ENCODE results near the gene GRB7. TPM values are rescaled to one million over a fixed set of nuclear protein-coding genes. Genes with fewer than 3 reads are reported as not detected.
"Not testable (repeated sequence)": the region's sequence is repeated elsewhere in the genome, so short reads cannot be mapped to it uniquely, and the experiment has no call there.

The GRB7 gene
- total and polyA plus RNA-seq, 5 donors from 2014 or later = not detected

GRCh38 chr17:39711071-39711470 lies 26.7 kb upstream of the GRB7 start:
- not testable (repeated sequence) for H3K4me3 ChIP-seq (ENCODE audit: low read depth, low read length); H3K9me3 Mint-ChIP-seq; DNase-seq; H3K27me3 ChIP-seq (ENCODE audit: control insufficient read depth, insufficient read depth, low read length); ATAC-seq (ENCODE audit: low read depth in 2 of 2); H3K27me3 Mint-ChIP-seq; H3K27ac Mint-ChIP-seq; H3K4me3 Mint-ChIP-seq; H3K36me3 Mint-ChIP-seq; H3K9me3 ChIP-seq (ENCODE audit: control insufficient read depth in 2 of 2, low read length in 2 of 2); H3K27ac ChIP-seq (ENCODE audit: insufficient read depth, low read length, poor library complexity, severe bottlenecking); H3K36me3 ChIP-seq (ENCODE audit: control insufficient read depth, insufficient read depth, low read length)
- peaks cover 15% of the 10 kb centered on the region for H3K4me1 ChIP-seq (ENCODE audit: control insufficient read depth, insufficient read depth, low read length, poor library complexity, severe bottlenecking)
- peaks cover 6 to 32% (median 10%) of the 10 kb centered on the region in 4 donors for H3K4me1 Mint-ChIP-seq

GRCh38 chr17:39711851-39712250 lies 25.9 kb upstream of the GRB7 start:
- peaks cover 9% of the 10 kb centered on the region for H3K27me3 Mint-ChIP-seq
- no peaks in the 10 kb centered on the region for H3K27me3 ChIP-seq (ENCODE audit: control insufficient read depth, insufficient read depth, low read length)

GRCh38 chr17:39714234-39714633 lies 23.5 kb upstream of the GRB7 start:
- no peak for DNase-seq
- no peak overlapping the region for H3K27ac Mint-ChIP-seq
- no peaks in the 10 kb centered on the region for H3K9me3 ChIP-seq (ENCODE audit: control insufficient read depth in 2 of 2, low read length in 2 of 2)
- no peak overlapping the region for H3K4me3 Mint-ChIP-seq
- no peak overlapping the region for H3K4me3 ChIP-seq (ENCODE audit: low read depth, low read length)
- no peaks in the 10 kb centered on the region for H3K36me3 Mint-ChIP-seq
- no peak for ATAC-seq (ENCODE audit: low read depth in 2 of 2)
- peaks cover 0 to 5% (median 2%) of the 10 kb centered on the region in 4 donors for H3K4me1 Mint-ChIP-seq
- H3K4me1 ChIP-seq (ENCODE audit: control insufficient read depth, insufficient read depth, low read length, poor library complexity, severe bottlenecking) = no peaks in the 10 kb centered on the region
- H3K27me3 ChIP-seq (ENCODE audit: control insufficient read depth, insufficient read depth, low read length) = no peaks in the 10 kb centered on the region
- no peaks in the 10 kb centered on the region for H3K9me3 Mint-ChIP-seq
- H3K36me3 ChIP-seq (ENCODE audit: control insufficient read depth, insufficient read depth, low read length) = no peaks in the 10 kb centered on the region
- peaks cover 9% of the 10 kb centered on the region for H3K27me3 Mint-ChIP-seq
- no peak overlapping the region for H3K27ac ChIP-seq (ENCODE audit: insufficient read depth, low read length, poor library complexity, severe bottlenecking)

More at GRCh38 chr17:39711851-39712250, 25.9 kb upstream of the GRB7 start:
- Mint-ChIP-seq H3K27ac (peak overlapping the region in 1 of 3 donors; percentile 41), H3K4me3 (no peak overlapping the region), H3K4me1 (peaks cover 5 to 26% (median 7%) of the 10 kb centered on the region in 4 donors), H3K9me3 (no peaks in the 10 kb centered on the region), H3K36me3 (no peaks in the 10 kb centered on the region)
- peaks cover 9% of the 10 kb centered on the region for H3K4me1 ChIP-seq (ENCODE audit: control insufficient read depth, insufficient read depth, low read length, poor library complexity, severe bottlenecking)
- no peaks in the 10 kb centered on the region for H3K9me3 ChIP-seq (ENCODE audit: control insufficient read depth in 2 of 2, low read length in 2 of 2)
- ATAC-seq (ENCODE audit: low read depth in 2 of 2) (no peak), DNase-seq (no peak)
- H3K36me3 ChIP-seq (ENCODE audit: control insufficient read depth, insufficient read depth, low read length) = no peaks in the 10 kb centered on the region
- no peak overlapping the region for H3K4me3 ChIP-seq (ENCODE audit: low read depth, low read length)
- no peak overlapping the region for H3K27ac ChIP-seq (ENCODE audit: insufficient read depth, low read length, poor library complexity, severe bottlenecking)

GRCh38 chr17:39715375-39716072 lies 22.2 kb upstream of the GRB7 start:
- Mint-ChIP-seq H3K27ac (no peak overlapping the region), H3K9me3 (no peaks in the 10 kb centered on the region), H3K4me1 (no peaks in the 10 kb centered on the region), H3K27me3 (peaks cover 9% of the 10 kb centered on the region), H3K36me3 (no peaks in the 10 kb centered on the region), H3K4me3 (no peak overlapping the region)
- H3K4me1 ChIP-seq (ENCODE audit: control insufficient read depth, insufficient read depth, low read length, poor library complexity, severe bottlenecking) = no peaks in the 10 kb centered on the region
- no peaks in the 10 kb centered on the region for H3K36me3 ChIP-seq (ENCODE audit: control insufficient read depth, insufficient read depth, low read length)
- H3K9me3 ChIP-seq (ENCODE audit: control insufficient read depth in 2 of 2, low read length in 2 of 2) = no peaks in the 10 kb centered on the region
- H3K4me3 ChIP-seq (ENCODE audit: low read depth, low read length) = no peak overlapping the region
- ATAC-seq (ENCODE audit: low read depth in 2 of 2) = no peak
- no peak overlapping the region for H3K27ac ChIP-seq (ENCODE audit: insufficient read depth, low read length, poor library complexity, severe bottlenecking)
- H3K27me3 ChIP-seq (ENCODE audit: control insufficient read depth, insufficient read depth, low read length) = no peaks in the 10 kb centered on the region
- no peak for DNase-seq

GRCh38 chr17:39716073-39716818 lies 21.5 kb upstream of the GRB7 start:
- H3K36me3 Mint-ChIP-seq = no peaks in the 10 kb centered on the region
- H3K27me3 Mint-ChIP-seq = peaks cover 9% of the 10 kb centered on the region
- H3K4me1 ChIP-seq (ENCODE audit: control insufficient read depth, insufficient read depth, low read length, poor library complexity, severe bottlenecking) = no peaks in the 10 kb centered on the region
- H3K9me3 Mint-ChIP-seq = no peaks in the 10 kb centered on the region
- no peaks in the 10 kb centered on the region for H3K36me3 ChIP-seq (ENCODE audit: control insufficient read depth, insufficient read depth, low read length)
- no peak overlapping the region for H3K27ac Mint-ChIP-seq
- ATAC-seq (ENCODE audit: low read depth in 2 of 2) = no peak
- H3K27ac ChIP-seq (ENCODE audit: insufficient read depth, low read length, poor library complexity, severe bottlenecking) = no peak overlapping the region
- H3K4me1 Mint-ChIP-seq = no peaks in the 10 kb centered on the region
- no peak overlapping the region for H3K4me3 Mint-ChIP-seq
- no peaks in the 10 kb centered on the region for H3K9me3 ChIP-seq (ENCODE audit: control insufficient read depth in 2 of 2, low read length in 2 of 2)
- no peak for DNase-seq
- H3K27me3 ChIP-seq (ENCODE audit: control insufficient read depth, insufficient read depth, low read length) = no peaks in the 10 kb centered on the region
- H3K4me3 ChIP-seq (ENCODE audit: low read depth, low read length) = no peak overlapping the region

- no peak overlapping the region for H3K27ac ChIP-seq (ENCODE audit: insufficient read depth, low read length, poor library complexity, severe bottlenecking)
- no peak overlapping the region for H3K4me3 ChIP-seq (ENCODE audit: low read depth, low read length)
- H3K36me3 ChIP-seq (ENCODE audit: control insufficient read depth, insufficient read depth, low read length) = no peaks in the 10 kb centered on the region
- Mint-ChIP-seq H3K9me3 (no peaks in the 10 kb centered on the region), H3K36me3 (no peaks in the 10 kb centered on the region), H3K27me3 (peaks cover 9% of the 10 kb centered on the region), H3K27ac (no peak overlapping the region), H3K4me3 (no peak overlapping the region), H3K4me1 (no peaks in the 10 kb centered on the region)
- no peak for DNase-seq
- no peaks in the 10 kb centered on the region for H3K9me3 ChIP-seq (ENCODE audit: control insufficient read depth in 2 of 2, low read length in 2 of 2)
- no peaks in the 10 kb centered on the region for H3K27me3 ChIP-seq (ENCODE audit: control insufficient read depth, insufficient read depth, low read length)
- no peak for ATAC-seq (ENCODE audit: low read depth in 2 of 2)
- no peaks in the 10 kb centered on the region for H3K4me1 ChIP-seq (ENCODE audit: control insufficient read depth, insufficient read depth, low read length, poor library complexity, severe bottlenecking)
These were observed 20.7 kb upstream of the GRB7 start for GRCh38 chr17:39716879-39717536.

GRCh38 chr17:39717660-39718059 lies 20.1 kb upstream of the GRB7 start:
- Mint-ChIP-seq H3K9me3 (no peaks in the 10 kb centered on the region), H3K27ac (no peak overlapping the region), H3K36me3 (no peaks in the 10 kb centered on the region), H3K4me3 (no peak overlapping the region), H3K27me3 (peaks cover 9% of the 10 kb centered on the region), H3K4me1 (no peaks in the 10 kb centered on the region)
- Histone ChIP-seq H3K9me3 (ENCODE audit: control insufficient read depth in 2 of 2, low read length in 2 of 2) (no peaks in the 10 kb centered on the region), H3K4me3 (ENCODE audit: low read depth, low read length) (no peak overlapping the region), H3K36me3 (ENCODE audit: control insufficient read depth, insufficient read depth, low read length) (no peaks in the 10 kb centered on the region), H3K27me3 (ENCODE audit: control insufficient read depth, insufficient read depth, low read length) (no peaks in the 10 kb centered on the region), H3K27ac (ENCODE audit: insufficient read depth, low read length, poor library complexity, severe bottlenecking) (no peak overlapping the region), H3K4me1 (ENCODE audit: control insufficient read depth, insufficient read depth, low read length, poor library complexity, severe bottlenecking) (no peaks in the 10 kb centered on the region)
- ATAC-seq (ENCODE audit: low read depth in 2 of 2) = no peak
- no peak for DNase-seq

All from CD4-positive, CD25-positive, alpha-beta regulatory T cell (primary cell).